ENCODE data around the gene RNF13. TPM values are rescaled to one million over a fixed set of nuclear protein-coding genes. Genes with fewer than 3 reads are reported as not detected.

The RNF13 gene
- total RNA-seq, 1 experiment from 2014 or later, result 28.9 TPM

- Mint-ChIP-seq H3K4me1 (no peaks in the 10 kb centered on the region), H3K27ac (no peak overlapping the region), H3K9me3 (peaks cover 12% of the 10 kb centered on the region; the same call in 1 of the 2 replicates), H3K27me3 (ENCODE audit: low read depth) (peaks cover 7% of the 10 kb centered on the region; the same call in 1 of the 2 replicates), H3K36me3 (no peaks in the 10 kb centered on the region), H3K4me3 (no peak overlapping the region)
- TF ChIP-seq GTF2I (CRISPR knock-in tag; conservative IDR thresholded peaks at IDR 0.05) (no peak), PRRX2 (CRISPR knock-in tag; IDR thresholded peaks at IDR 0.05) (no peak), E2F4 (CRISPR knock-in tag; IDR thresholded peaks at IDR 0.05; ENCODE audit: borderline replicate concordance, low read depth) (no peak), JUN (CRISPR knock-in tag; IDR thresholded peaks at IDR 0.05) (no peak), ESRRA (CRISPR knock-in tag; IDR thresholded peaks at IDR 0.05; ENCODE audit: borderline replicate concordance) (no peak), NFATC4 (CRISPR knock-in tag; IDR thresholded peaks at IDR 0.05) (no peak), CBFB (CRISPR knock-in tag; IDR thresholded peaks at IDR 0.05; ENCODE audit: low read depth) (no peak), ZMAT4 (CRISPR knock-in tag; IDR thresholded peaks at IDR 0.05) (no peak), NR1H2 (CRISPR knock-in tag; IDR thresholded peaks at IDR 0.05) (no peak), MYBL2 (CRISPR knock-in tag; IDR thresholded peaks at IDR 0.05) (no peak), SMAD4 (CRISPR knock-in tag; IDR thresholded peaks at IDR 0.05) (no peak), CDX4 (CRISPR knock-in tag; IDR thresholded peaks at IDR 0.05; ENCODE audit: borderline replicate concordance) (no peak), SOX15 (CRISPR knock-in tag; IDR thresholded peaks at IDR 0.05) (no peak), ZSCAN18 (CRISPR knock-in tag; IDR thresholded peaks at IDR 0.05) (no peak), ATF3 (CRISPR knock-in tag; conservative IDR thresholded peaks at IDR 0.05) (no peak)
- TF ChIP-seq, protein P1, sequence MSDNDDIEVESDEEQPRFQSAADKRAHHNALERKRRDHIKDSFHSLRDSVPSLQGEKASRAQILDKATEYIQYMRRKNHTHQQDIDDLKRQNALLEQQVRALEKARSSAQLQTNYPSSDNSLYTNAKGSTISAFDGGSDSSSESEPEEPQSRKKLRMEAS (CRISPR knock-in tag; IDR thresholded peaks at IDR 0.05), result no peak
- ATAC-seq, result no peak
- ChIA-PET CTCF (interaction anchor here (0.9 to 1.9 kb wide), 2 partner anchors 29 to 35 kb away, joined by 3 to 13 read pairs; no protein-coding TSS in a partner anchor), POLR2A (no interaction called here)
- no peak for DNase-seq (ENCODE audit: low spot score)
Observed at GRCh38 chr3:149800693-149801092, 12.3 kb upstream of the RNF13 start.

- no peaks in the 10 kb centered on the region for H3K36me3 Mint-ChIP-seq
- no peak for DNase-seq (ENCODE audit: low spot score)
- no peaks in the 10 kb centered on the region for H3K4me1 Mint-ChIP-seq
- ChIA-PET CTCF (interaction anchor here (0.9 to 1.9 kb wide), 2 partner anchors 29 to 35 kb away, joined by 3 to 13 read pairs; no protein-coding TSS in a partner anchor), POLR2A (no interaction called here)
- peaks cover 12% of the 10 kb centered on the region; the same call in 1 of the 2 replicates for H3K9me3 Mint-ChIP-seq
- H3K27ac Mint-ChIP-seq, result no peak overlapping the region
- no peak overlapping the region for H3K4me3 Mint-ChIP-seq
- H3K27me3 Mint-ChIP-seq (ENCODE audit: low read depth), result peaks cover 7% of the 10 kb centered on the region; the same call in 1 of the 2 replicates
- ATAC-seq, result no peak
- TF ChIP-seq NFATC4 (CRISPR knock-in tag; IDR thresholded peaks at IDR 0.05), result no peak
- TF ChIP-seq JUN (CRISPR knock-in tag; IDR thresholded peaks at IDR 0.05), result no peak
- TF ChIP-seq TP53 (CRISPR knock-in tag; IDR thresholded peaks at IDR 0.05), result no peak
- no peak for TF ChIP-seq ATF1 (CRISPR knock-in tag; IDR thresholded peaks at IDR 0.05)
- TF ChIP-seq SOX15 (CRISPR knock-in tag; IDR thresholded peaks at IDR 0.05), result no peak
- no peak for TF ChIP-seq ZMAT4 (CRISPR knock-in tag; IDR thresholded peaks at IDR 0.05)
- TF ChIP-seq, protein P2, sequence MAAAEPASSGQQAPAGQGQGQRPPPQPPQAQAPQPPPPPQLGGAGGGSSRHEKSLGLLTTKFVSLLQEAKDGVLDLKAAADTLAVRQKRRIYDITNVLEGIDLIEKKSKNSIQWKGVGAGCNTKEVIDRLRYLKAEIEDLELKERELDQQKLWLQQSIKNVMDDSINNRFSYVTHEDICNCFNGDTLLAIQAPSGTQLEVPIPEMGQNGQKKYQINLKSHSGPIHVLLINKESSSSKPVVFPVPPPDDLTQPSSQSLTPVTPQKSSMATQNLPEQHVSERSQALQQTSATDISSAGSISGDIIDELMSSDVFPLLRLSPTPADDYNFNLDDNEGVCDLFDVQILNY (CRISPR knock-in tag; IDR thresholded peaks at IDR 0.05), result no peak
- TF ChIP-seq FOXP4 (CRISPR knock-in tag; IDR thresholded peaks at IDR 0.05), result no peak
- TF ChIP-seq PRRX2 (CRISPR knock-in tag; IDR thresholded peaks at IDR 0.05), result no peak
- TF ChIP-seq MYBL2 (CRISPR knock-in tag; IDR thresholded peaks at IDR 0.05), result no peak
- no peak for TF ChIP-seq HMGA2 (CRISPR knock-in tag; IDR thresholded peaks at IDR 0.05)
- TF ChIP-seq GTF2I (CRISPR knock-in tag; conservative IDR thresholded peaks at IDR 0.05), result no peak
- TF ChIP-seq USF2 (CRISPR knock-in tag; IDR thresholded peaks at IDR 0.05), result no peak
- TF ChIP-seq MXD4 (CRISPR knock-in tag; IDR thresholded peaks at IDR 0.05; ENCODE audit: borderline replicate concordance), result no peak
- no peak for TF ChIP-seq KAT7 (CRISPR knock-in tag; IDR thresholded peaks at IDR 0.05; ENCODE audit: borderline replicate concordance)
- no peak for TF ChIP-seq ZNF396 (CRISPR knock-in tag; IDR thresholded peaks at IDR 0.05; ENCODE audit: borderline replicate concordance)
- TF ChIP-seq NFE2L1 (CRISPR knock-in tag; IDR thresholded peaks at IDR 0.05), result no peak
Observed at GRCh38 chr3:149801195-149801594, 11.8 kb upstream of the RNF13 start.

Measured in WTC11 (cell line).